GM23338 (cell line): Measurements from ENCODE around the gene VWC2.

Experiments used
- EZH2 ChIP-seq: fragments of 200-600 bp; sonication (generic); IDR thresholded peaks from one replicate; pipeline ENCODE4 v1.8.0; 2017; ENCODE audit warnings: antibody characterized with exemption, mild to moderate bottlenecking, low read depth; ENCODE audit not compliant: unreplicated experiment
- REST ChIP-seq: IDR thresholded peaks from one replicate; pipeline ENCODE4 v1.6.1; 2018; ENCODE audit warnings: antibody characterized with exemption; ENCODE audit not compliant: unreplicated experiment
- TF ChIP-seq, protein P1 (sequence below), 2 experiments: fragments of 200-600 bp in 1 of 2; sonication (generic) in 1 of 2; conservative IDR thresholded peaks; 2 replicates each; pipeline versions ENCODE4 v1.5.1 to v1.6.1; 2016 to 2017; ENCODE audit warnings: antibody characterized with exemption in 2 of 2, low read depth in 2 of 2, mild to moderate bottlenecking in 2 of 2, moderate library complexity in 1 of 2

DNA sequence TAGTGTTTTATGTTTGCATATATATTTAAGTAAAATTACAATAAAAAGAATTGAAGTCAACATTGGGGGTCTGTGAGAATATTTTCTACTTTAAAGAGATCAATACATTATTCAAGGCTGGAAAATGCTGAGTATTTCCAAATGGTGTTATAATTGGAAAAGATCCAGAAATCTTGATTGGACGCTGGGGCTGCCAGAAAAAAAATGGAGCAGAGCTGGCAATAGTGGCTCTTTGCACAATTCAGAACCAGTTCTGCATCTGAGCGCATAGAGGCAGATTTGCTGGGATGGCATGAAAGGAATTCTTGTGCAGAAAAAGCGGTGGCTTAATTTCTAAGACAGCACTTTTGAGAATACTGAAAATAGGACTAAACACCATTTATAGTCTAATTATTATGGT lies 10.8 kb upstream of the VWC2 start:
- TF ChIP-seq, protein P1, sequence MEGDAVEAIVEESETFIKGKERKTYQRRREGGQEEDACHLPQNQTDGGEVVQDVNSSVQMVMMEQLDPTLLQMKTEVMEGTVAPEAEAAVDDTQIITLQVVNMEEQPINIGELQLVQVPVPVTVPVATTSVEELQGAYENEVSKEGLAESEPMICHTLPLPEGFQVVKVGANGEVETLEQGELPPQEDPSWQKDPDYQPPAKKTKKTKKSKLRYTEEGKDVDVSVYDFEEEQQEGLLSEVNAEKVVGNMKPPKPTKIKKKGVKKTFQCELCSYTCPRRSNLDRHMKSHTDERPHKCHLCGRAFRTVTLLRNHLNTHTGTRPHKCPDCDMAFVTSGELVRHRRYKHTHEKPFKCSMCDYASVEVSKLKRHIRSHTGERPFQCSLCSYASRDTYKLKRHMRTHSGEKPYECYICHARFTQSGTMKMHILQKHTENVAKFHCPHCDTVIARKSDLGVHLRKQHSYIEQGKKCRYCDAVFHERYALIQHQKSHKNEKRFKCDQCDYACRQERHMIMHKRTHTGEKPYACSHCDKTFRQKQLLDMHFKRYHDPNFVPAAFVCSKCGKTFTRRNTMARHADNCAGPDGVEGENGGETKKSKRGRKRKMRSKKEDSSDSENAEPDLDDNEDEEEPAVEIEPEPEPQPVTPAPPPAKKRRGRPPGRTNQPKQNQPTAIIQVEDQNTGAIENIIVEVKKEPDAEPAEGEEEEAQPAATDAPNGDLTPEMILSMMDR (conservative IDR thresholded peaks at IDR 0.05; ENCODE audit: low read depth in 2 of 2): no peak
- TF ChIP-seq REST: no peak
- TF ChIP-seq EZH2: no peak
